GM10248 (cell line): Measurements from ENCODE around the gene RMRP.
A peak's percentile ranks its signal among the peaks of the same experiment; 100 is the strongest.

Source experiments
- CTCF ChIA-PET: fragments of 300-600 bp; sonication (Branson Sonifier 250); formaldehyde crosslinking; extraction: SDS; loops from one replicate; lab custom pipeline; 2021; ENCODE audit warnings: antibody characterized with exemption; lab: Yijun Ruan, JAX
- POLR2A ChIA-PET: fragments of 350-650 bp; sonication (Branson Sonifier 250); formaldehyde crosslinking; extraction: SDS; loops from one replicate; lab custom pipeline; 2020; ENCODE audit warnings: antibody characterized with exemption; lab: Yijun Ruan, JAX
- DNase-seq: peaks from one replicate; pipeline ENCODE4 v3.0.0; 2012; ENCODE audit errors: extremely low spot score
- CTCF ChIP-seq: IDR thresholded peaks from 2 replicates; pipeline ENCODE4 v1.5.1; 2012; ENCODE audit warnings: mild to moderate bottlenecking, low read depth; ENCODE audit errors: extremely low read depth, missing control alignments, control extremely low read depth

The RMRP gene

GRCh38 chr9:35618854-35619799 is 38.7 kb downstream of the RMRP start:
- TF ChIP-seq CTCF: no peak
- ChIA-PET POLR2A (interaction anchor here (0.5 to 0.6 kb wide), 2 partner anchors 505 to 1931 kb away, joined by 3 to 5 read pairs; no protein-coding TSS in a partner anchor), CTCF (interaction anchor here (1.0 to 11.5 kb wide), 11 partner anchors 9 to 985 kb away, joined by 3 to 97 read pairs (median 5); partner anchors contain the start of genes SIT1 and TESK1)
- peak; percentile 60 for DNase-seq

- DNase-seq: peak; percentile 53
- POLR2A ChIA-PET: interaction anchor here (0.6 kb wide), 1 partner anchor 1931 kb away, joined by 3 read pairs; no protein-coding TSS in a partner anchor
- CTCF ChIA-PET: interaction anchor here (1.0 to 11.5 kb wide), 6 partner anchors 8 to 78 kb away, joined by 3 to 97 read pairs (median 32); partner anchors contain the start of genes SIT1 and TESK1
- TF ChIP-seq CTCF: no peak
Measured at GRCh38 chr9:35618325-35618727, 39.5 kb downstream of the RMRP start, which contains the start of gene CD72. Gene CD72, minus strand, starts transcription at chr9:35618413. Its CDS starts 110 bp downstream, at chr9:35618303.

- ChIA-PET POLR2A (interaction anchor here (1.3 kb wide), 1 partner anchor 10 kb away, joined by 3 read pairs; no protein-coding TSS in a partner anchor), CTCF (interaction anchor here (0.8 to 11.5 kb wide), 9 partner anchors 9 to 79 kb away, joined by 3 to 97 read pairs (median 5); partner anchors contain the start of genes SIT1 and TESK1)
- TF ChIP-seq CTCF: no peak
- DNase-seq: no peak
Measured at GRCh38 chr9:35617548-35617947, 40.3 kb downstream of the RMRP start.

GRCh38 chr9:35616681-35617459 is 40.9 kb downstream of the RMRP start:
- ChIA-PET POLR2A (interaction anchor here (0.7 to 1.3 kb wide), 3 partner anchors 9 to 92 kb away, joined by 3 to 11 read pairs (median 3); no protein-coding TSS in a partner anchor), CTCF (interaction anchor here (0.6 to 11.5 kb wide), 10 partner anchors 9 to 500 kb away, joined by 3 to 97 read pairs (median 4); partner anchors contain the start of genes SIT1 and TESK1)
- peak; percentile 36 for TF ChIP-seq CTCF
- DNase-seq: peak; percentile 83

GRCh38 chr9:35615981-35616680 is 41.7 kb downstream of the RMRP start:
- CTCF ChIA-PET: interaction anchor here (1.1 to 11.5 kb wide), 8 partner anchors 11 to 54 kb away, joined by 3 to 97 read pairs (median 7); partner anchors contain the start of genes SIT1 and TESK1
- no peak for TF ChIP-seq CTCF
- DNase-seq: no peak
- POLR2A ChIA-PET: interaction anchor here (0.7 to 1.3 kb wide), 3 partner anchors 8 to 92 kb away, joined by 3 to 11 read pairs (median 3); no protein-coding TSS in a partner anchor
